ENCODE data around the gene GPAT2. TPM values are rescaled to one million over a fixed set of nuclear protein-coding genes. Genes with fewer than 3 reads are reported as not detected.
"Not testable (repeated sequence)": the region's sequence is repeated elsewhere in the genome, so short reads cannot be mapped to it uniquely, and the experiment has no call there.

Gene GPAT2
- polyA plus RNA-seq, 1 donor = 4.2 TPM

- DNase-seq = no peak
Observed at GRCh38 chr2:96065381-96065930, 30.7 kb upstream of the GPAT2 start.

- not testable (repeated sequence) for DNase-seq
Observed at GRCh38 chr2:96064760-96065159, 30.0 kb upstream of the GPAT2 start.

GRCh38 chr2:96064047-96064675 is 29.4 kb upstream of the GPAT2 start:
- not testable (repeated sequence) for DNase-seq

GRCh38 chr2:96063116-96063899 is 28.6 kb upstream of the GPAT2 start:
- not testable (repeated sequence) for DNase-seq

GRCh38 chr2:96062483-96062882 is 27.8 kb upstream of the GPAT2 start:
- not testable (repeated sequence) for DNase-seq

- DNase-seq = not testable (repeated sequence)
Observed at GRCh38 chr2:96061901-96062300, 27.2 kb upstream of the GPAT2 start.

- DNase-seq = not testable (repeated sequence)
Observed at GRCh38 chr2:96061197-96061817, 26.6 kb upstream of the GPAT2 start.

GRCh38 chr2:96060325-96060724 is 25.6 kb upstream of the GPAT2 start:
- DNase-seq = not testable (repeated sequence)

- DNase-seq = not testable (repeated sequence)
Observed at GRCh38 chr2:96059443-96059842, 24.7 kb upstream of the GPAT2 start.

- not testable (repeated sequence) for DNase-seq
Observed at GRCh38 chr2:96055830-96056229, 21.1 kb upstream of the GPAT2 start.

GRCh38 chr2:96054537-96054936 is 19.8 kb upstream of the GPAT2 start:
- DNase-seq = not testable (repeated sequence)

GRCh38 chr2:96053385-96053784 is 18.7 kb upstream of the GPAT2 start:
- DNase-seq = not testable (repeated sequence)

- DNase-seq = not testable (repeated sequence)
Observed at GRCh38 chr2:96052632-96053031, 17.9 kb upstream of the GPAT2 start.

- not testable (repeated sequence) for DNase-seq
Observed at GRCh38 chr2:96049917-96050262, 15.2 kb upstream of the GPAT2 start.

- DNase-seq = not testable (repeated sequence)
Observed at GRCh38 chr2:96049049-96049916, 14.6 kb upstream of the GPAT2 start.

- not testable (repeated sequence) for DNase-seq
Observed at GRCh38 chr2:96035554-96035953, 838 bp upstream of the GPAT2 start.

GRCh38 chr2:96033997-96034396 is 719 bp downstream of the GPAT2 start:
- DNase-seq = not testable (repeated sequence)

GRCh38 chr2:96027725-96028325 is 6.9 kb downstream of the GPAT2 start:
- DNase-seq = not testable (repeated sequence)

GRCh38 chr2:96025755-96026154 is 9.0 kb downstream of the GPAT2 start:
- not testable (repeated sequence) for DNase-seq

GRCh38 chr2:96025194-96025492 is 9.6 kb downstream of the GPAT2 start:
- peak; percentile 29 for DNase-seq

GRCh38 chr2:96024336-96025193 is 10.2 kb downstream of the GPAT2 start:
- no peak for DNase-seq
